ENCODE results near the gene RNLS. TPM values are rescaled to one million over a fixed set of nuclear protein-coding genes. Genes with fewer than 3 reads are reported as not detected.

The RNLS gene
- total RNA-seq, 1 experiment from 2014 or later = 8.1 TPM

DNA sequence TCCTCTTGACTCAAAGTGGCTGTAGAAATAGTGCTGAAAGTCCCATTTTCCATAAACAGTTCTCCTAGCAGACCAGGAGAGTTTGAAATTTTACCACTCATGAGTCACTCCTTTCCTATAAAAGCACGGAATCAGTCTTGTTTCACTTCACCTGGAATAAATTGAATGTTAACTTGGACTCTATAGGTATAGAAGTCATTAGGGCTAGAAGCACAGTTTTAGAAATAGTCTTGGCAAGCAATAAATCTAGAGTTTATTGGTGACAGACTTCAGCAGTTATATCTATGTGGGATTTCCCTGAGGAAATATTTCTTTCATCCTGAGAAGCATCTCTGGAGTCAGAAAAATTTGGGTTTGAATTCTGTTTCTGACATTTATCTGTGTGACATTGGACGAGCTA, 212.4 kb downstream of the RNLS start:
- intact Hi-C loops (cut with micrococcal nuclease; ENCODE audit: unreplicated experiment) = no loop called here
- DNase-seq (ENCODE audit: low spot score) = no peak
- ChIA-PET CTCF (no interaction called here), POLR2A (ENCODE audit: low non-redundant PET) (no interaction called here)
- BruUV-seq (replicated peaks) = no TSS peak
- H3K4me1 ChIP-seq (ENCODE audit: insufficient read depth, low read length, poor library complexity, severe bottlenecking) = no peaks in the 10 kb centered on the region
- no peak for TF ChIP-seq EZH2 (IDR thresholded peaks at IDR 0.05; ENCODE audit: borderline replicate concordance, low read depth, low read length, poor library complexity, severe bottlenecking)
- TF ChIP-seq, protein P1, sequence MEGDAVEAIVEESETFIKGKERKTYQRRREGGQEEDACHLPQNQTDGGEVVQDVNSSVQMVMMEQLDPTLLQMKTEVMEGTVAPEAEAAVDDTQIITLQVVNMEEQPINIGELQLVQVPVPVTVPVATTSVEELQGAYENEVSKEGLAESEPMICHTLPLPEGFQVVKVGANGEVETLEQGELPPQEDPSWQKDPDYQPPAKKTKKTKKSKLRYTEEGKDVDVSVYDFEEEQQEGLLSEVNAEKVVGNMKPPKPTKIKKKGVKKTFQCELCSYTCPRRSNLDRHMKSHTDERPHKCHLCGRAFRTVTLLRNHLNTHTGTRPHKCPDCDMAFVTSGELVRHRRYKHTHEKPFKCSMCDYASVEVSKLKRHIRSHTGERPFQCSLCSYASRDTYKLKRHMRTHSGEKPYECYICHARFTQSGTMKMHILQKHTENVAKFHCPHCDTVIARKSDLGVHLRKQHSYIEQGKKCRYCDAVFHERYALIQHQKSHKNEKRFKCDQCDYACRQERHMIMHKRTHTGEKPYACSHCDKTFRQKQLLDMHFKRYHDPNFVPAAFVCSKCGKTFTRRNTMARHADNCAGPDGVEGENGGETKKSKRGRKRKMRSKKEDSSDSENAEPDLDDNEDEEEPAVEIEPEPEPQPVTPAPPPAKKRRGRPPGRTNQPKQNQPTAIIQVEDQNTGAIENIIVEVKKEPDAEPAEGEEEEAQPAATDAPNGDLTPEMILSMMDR (conservative IDR thresholded peaks at IDR 0.05; ENCODE audit: low read depth, low read length) = no peak
- no peak overlapping the region for H3K27ac ChIP-seq (ENCODE audit: low read depth, low read length, poor library complexity, severe bottlenecking)
- H3K27me3 ChIP-seq (replicated peaks; ENCODE audit: insufficient read depth, low read depth, low read length, poor library complexity) = no peaks in the 10 kb centered on the region
- H3K4me3 ChIP-seq (ENCODE audit: low read depth, low read length, poor library complexity, severe bottlenecking) = no peak overlapping the region
- H3K9me3 ChIP-seq (ENCODE audit: low read depth, low read length, poor library complexity, severe bottlenecking) = no peaks in the 10 kb centered on the region
- H3K36me3 ChIP-seq (ENCODE audit: insufficient read depth, low read length, poor library complexity, severe bottlenecking) = no peaks in the 10 kb centered on the region

DNA sequence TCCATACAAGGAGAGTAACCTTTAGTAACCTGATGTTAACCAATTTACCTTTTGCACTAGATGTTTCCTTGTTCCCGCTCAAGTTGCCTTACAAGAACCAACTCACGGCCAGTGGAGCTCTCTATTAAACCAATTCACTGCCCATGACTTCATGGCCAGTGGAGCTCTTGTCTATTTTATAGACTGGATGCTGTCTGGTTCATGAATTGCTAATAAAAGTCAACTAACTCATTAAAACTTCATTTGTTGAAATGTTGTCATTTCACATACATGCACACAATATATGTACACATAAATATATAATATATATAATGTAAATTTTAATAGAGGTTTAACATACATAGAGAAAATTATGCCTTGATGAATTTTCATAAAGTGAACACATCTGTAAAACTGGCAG, 216.3 kb downstream of the RNLS start:
- H3K27ac ChIP-seq (ENCODE audit: low read depth, low read length, poor library complexity, severe bottlenecking) = no peak overlapping the region
- BruUV-seq (replicated peaks) = no TSS peak
- CTCF ChIA-PET = no interaction called here

DNA sequence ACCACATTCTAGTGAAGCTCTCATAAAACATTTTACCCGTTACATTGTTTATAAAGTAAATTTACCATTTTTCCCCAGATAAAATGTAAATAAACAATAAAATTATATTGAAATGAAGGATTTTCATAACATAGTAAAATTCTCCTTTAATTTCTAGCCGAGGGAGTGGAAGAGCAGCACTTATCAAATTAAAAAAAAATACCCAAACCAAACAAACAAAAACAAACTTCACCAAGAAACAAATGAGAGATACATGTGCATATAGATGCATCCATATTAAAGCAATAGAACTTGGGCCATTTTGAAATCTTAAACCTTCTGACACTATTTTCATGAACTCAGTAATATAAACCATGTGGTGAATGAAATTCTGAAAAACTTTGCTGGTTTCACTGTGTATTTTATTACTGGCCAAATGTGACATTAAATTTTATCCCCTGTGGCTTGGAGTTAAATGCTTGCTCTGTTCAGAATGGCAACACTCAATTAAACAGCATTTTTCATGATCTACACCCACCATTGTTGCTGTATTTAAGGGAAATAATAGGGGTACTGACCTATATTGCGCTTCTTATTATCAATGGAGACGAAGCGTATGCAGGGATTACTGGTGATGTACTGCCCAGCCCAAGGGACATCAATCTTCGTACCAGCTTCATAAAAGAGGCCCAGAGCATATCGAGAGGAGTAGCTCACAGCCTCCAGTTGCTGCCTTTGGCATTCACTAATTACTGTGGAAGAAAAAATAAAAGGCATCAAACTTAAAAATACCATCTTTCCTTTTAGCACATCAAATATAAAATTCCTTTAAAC, 220.9 kb downstream of the RNLS start:
- Histone ChIP-seq H3K36me3 (ENCODE audit: insufficient read depth, low read length, poor library complexity, severe bottlenecking) (no peaks in the 10 kb centered on the region), H3K9me3 (ENCODE audit: low read depth, low read length, poor library complexity, severe bottlenecking) (no peaks in the 10 kb centered on the region), H3K4me3 (ENCODE audit: low read depth, low read length, poor library complexity, severe bottlenecking) (no peak overlapping the region), H3K27ac (ENCODE audit: low read depth, low read length, poor library complexity, severe bottlenecking) (no peak overlapping the region), H3K4me1 (ENCODE audit: insufficient read depth, low read length, poor library complexity, severe bottlenecking) (no peaks in the 10 kb centered on the region), H3K27me3 (replicated peaks; ENCODE audit: insufficient read depth, low read depth, low read length, poor library complexity) (no peaks in the 10 kb centered on the region)
- intact Hi-C loops (cut with micrococcal nuclease; ENCODE audit: unreplicated experiment) = no loop called here
- BruUV-seq (replicated peaks) = no TSS peak
- TF ChIP-seq, protein P1 (conservative IDR thresholded peaks at IDR 0.05; ENCODE audit: low read depth, low read length) = no peak
- no peak for TF ChIP-seq EZH2 (IDR thresholded peaks at IDR 0.05; ENCODE audit: borderline replicate concordance, low read depth, low read length, poor library complexity, severe bottlenecking)
- DNase-seq (ENCODE audit: low spot score) = no peak
- ChIA-PET POLR2A (ENCODE audit: low non-redundant PET) (no interaction called here), CTCF (no interaction called here)

More for the DNA sequence above, 216.3 kb downstream of the RNLS start:
- Histone ChIP-seq H3K4me3 (ENCODE audit: low read depth, low read length, poor library complexity, severe bottlenecking) (no peak overlapping the region), H3K9me3 (ENCODE audit: low read depth, low read length, poor library complexity, severe bottlenecking) (no peaks in the 10 kb centered on the region), H3K4me1 (ENCODE audit: insufficient read depth, low read length, poor library complexity, severe bottlenecking) (no peaks in the 10 kb centered on the region), H3K27me3 (replicated peaks; ENCODE audit: insufficient read depth, low read depth, low read length, poor library complexity) (no peaks in the 10 kb centered on the region), H3K36me3 (ENCODE audit: insufficient read depth, low read length, poor library complexity, severe bottlenecking) (no peaks in the 10 kb centered on the region)
- POLR2A ChIA-PET (ENCODE audit: low non-redundant PET) = no interaction called here
- TF ChIP-seq EZH2 (IDR thresholded peaks at IDR 0.05; ENCODE audit: borderline replicate concordance, low read depth, low read length, poor library complexity, severe bottlenecking) = no peak
- TF ChIP-seq, protein P1 (conservative IDR thresholded peaks at IDR 0.05; ENCODE audit: low read depth, low read length) = no peak
- intact Hi-C loops (cut with micrococcal nuclease; ENCODE audit: unreplicated experiment) = no loop called here
- no peak for DNase-seq (ENCODE audit: low spot score)

Measured in A673 (cell line).